Chondrocyte (in vitro differentiated cells): ENCODE results near the gene CTIF. TPM values are rescaled to one million over a fixed set of nuclear protein-coding genes. Genes with fewer than 3 reads are reported as not detected.
A peak's percentile ranks its signal among the peaks of the same experiment; 100 is the strongest.

ENCODE experiments used
- DNase-seq: peaks from one replicate; pipeline ENCODE4 v3.0.0; 2021; ENCODE audit warnings: mixed read lengths, low spot score
- H3K27ac Mint-ChIP-seq: one replicate; pipeline ENCODE4 v1.8.0; 2021; ENCODE audit warnings: mild to moderate bottlenecking, moderate library complexity, mixed read lengths; ENCODE audit not compliant: unreplicated experiment
- H3K27me3 Mint-ChIP-seq: 2 replicates; pipeline ENCODE4 v1.8.0; 2021; ENCODE audit warnings: low read depth, mixed read lengths
- H3K36me3 Mint-ChIP-seq: 2 replicates; pipeline ENCODE4 v1.8.0; 2021; ENCODE audit warnings: low read depth, mixed read lengths
- H3K4me1 Mint-ChIP-seq: 2 replicates; pipeline ENCODE4 v1.8.0; 2021; ENCODE audit warnings: low read depth, mild to moderate bottlenecking, mixed read lengths
- H3K4me3 Mint-ChIP-seq: one replicate; pipeline ENCODE4 v1.8.0; 2021; ENCODE audit warnings: mild to moderate bottlenecking, moderate library complexity, mixed read lengths; ENCODE audit not compliant: unreplicated experiment
- H3K9me3 Mint-ChIP-seq: 2 replicates; pipeline ENCODE4 v1.8.0; 2021; ENCODE audit warnings: low read depth, mixed read lengths
- CTCF ChIP-seq: fragments of 200-600 bp; sonication (generic); IDR thresholded peaks from 2 replicates; pipeline ENCODE4 v1.5.0; 2021; ENCODE audit warnings: antibody characterized with exemption, mild to moderate bottlenecking, moderate library complexity
- total RNA-seq: library from RNA; stranded (reverse); gene quantifications from 3 replicates; pipeline ENCODE4 v1.2.1, GENCODE V29; 2021

The CTIF gene
- total RNA-seq, 1 donor from 2014 or later = 184 TPM

GRCh38 chr18:48740851-48741485 lies 202.1 kb downstream of the CTIF start:
- peaks cover 83% of the 10 kb centered on the region for H3K4me1 Mint-ChIP-seq
- no peak overlapping the region for H3K4me3 Mint-ChIP-seq
- H3K27me3 Mint-ChIP-seq = no peaks in the 10 kb centered on the region
- H3K36me3 Mint-ChIP-seq = peaks cover 8% of the 10 kb centered on the region
- H3K27ac Mint-ChIP-seq = peak overlapping the region; percentile 72
- no peaks in the 10 kb centered on the region for H3K9me3 Mint-ChIP-seq
- no peak for TF ChIP-seq CTCF
- no peak for DNase-seq

GRCh38 chr18:48741866-48742265 lies 203.0 kb downstream of the CTIF start:
- TF ChIP-seq CTCF = no peak
- H3K27ac Mint-ChIP-seq = peak overlapping the region; percentile 78
- H3K4me1 Mint-ChIP-seq = peaks cover 74% of the 10 kb centered on the region
- no peaks in the 10 kb centered on the region for H3K9me3 Mint-ChIP-seq
- no peaks in the 10 kb centered on the region for H3K27me3 Mint-ChIP-seq
- no peak overlapping the region for H3K4me3 Mint-ChIP-seq
- no peak for DNase-seq
- H3K36me3 Mint-ChIP-seq = peaks cover 10% of the 10 kb centered on the region

- Mint-ChIP-seq H3K36me3 (peaks cover 10% of the 10 kb centered on the region), H3K4me1 (peaks cover 70% of the 10 kb centered on the region), H3K4me3 (no peak overlapping the region), H3K27ac (peak overlapping the region; percentile 78), H3K9me3 (no peaks in the 10 kb centered on the region), H3K27me3 (no peaks in the 10 kb centered on the region)
- DNase-seq = no peak
- TF ChIP-seq CTCF = no peak
Measured at GRCh38 chr18:48742304-48742703, 203.5 kb downstream of the CTIF start.

GRCh38 chr18:48742706-48743475 lies 204.1 kb downstream of the CTIF start:
- Mint-ChIP-seq H3K9me3 (no peaks in the 10 kb centered on the region), H3K27ac (peak overlapping the region; percentile 79), H3K4me3 (peak overlapping the region; percentile 26), H3K4me1 (peaks cover 70% of the 10 kb centered on the region), H3K27me3 (no peaks in the 10 kb centered on the region), H3K36me3 (peaks cover 10% of the 10 kb centered on the region)
- TF ChIP-seq CTCF = no peak
- DNase-seq = no peak

GRCh38 chr18:48743886-48744285 lies 205.1 kb downstream of the CTIF start:
- no peaks in the 10 kb centered on the region for H3K9me3 Mint-ChIP-seq
- H3K4me1 Mint-ChIP-seq = peaks cover 61% of the 10 kb centered on the region
- peaks cover 2% of the 10 kb centered on the region for H3K36me3 Mint-ChIP-seq
- no peak for DNase-seq
- H3K4me3 Mint-ChIP-seq = no peak overlapping the region
- TF ChIP-seq CTCF = no peak
- H3K27ac Mint-ChIP-seq = peak overlapping the region; percentile 17
- no peaks in the 10 kb centered on the region for H3K27me3 Mint-ChIP-seq
